ENCODE measurements around the gene DGCR2. TPM values are rescaled to one million over a fixed set of nuclear protein-coding genes. Genes with fewer than 3 reads are reported as not detected.
"Not testable (repeated sequence)": the region's sequence is repeated elsewhere in the genome, so short reads cannot be mapped to it uniquely, and the experiment has no call there.

DGCR2 gene
- total RNA-seq, 1 donor from 2014 or later: 35.2 TPM

GRCh38 chr22:19027371-19028059 is 94.7 kb downstream of the DGCR2 start:
- intact Hi-C loops (cut with DNase I); DNase-seq (ENCODE audit: low spot score): not testable (repeated sequence)

- DNase-seq (ENCODE audit: low spot score); intact Hi-C loops (cut with DNase I): not testable (repeated sequence)
Measured at GRCh38 chr22:19026080-19026479, 96.1 kb downstream of the DGCR2 start.

GRCh38 chr22:19024956-19025489 is 97.2 kb downstream of the DGCR2 start:
- intact Hi-C loops (cut with DNase I); DNase-seq (ENCODE audit: low spot score): not testable (repeated sequence)

- intact Hi-C loops (cut with DNase I); DNase-seq (ENCODE audit: low spot score): not testable (repeated sequence)
Measured at GRCh38 chr22:19023931-19024330, 98.3 kb downstream of the DGCR2 start.

GRCh38 chr22:19022755-19023154 is 99.5 kb downstream of the DGCR2 start:
- intact Hi-C loops (cut with DNase I): no loop called here
- DNase-seq (ENCODE audit: low spot score): no peak

- intact Hi-C loops (cut with DNase I): no loop called here
- DNase-seq (ENCODE audit: low spot score): no peak
Measured at GRCh38 chr22:19019679-19020032, 102.6 kb downstream of the DGCR2 start.

GRCh38 chr22:19019029-19019678 is 103.1 kb downstream of the DGCR2 start:
- intact Hi-C loops (cut with DNase I): no loop called here
- DNase-seq (ENCODE audit: low spot score): no peak

- intact Hi-C loops (cut with DNase I): no loop called here
- DNase-seq (ENCODE audit: low spot score): no peak
Measured at GRCh38 chr22:19018256-19018655, 104.0 kb downstream of the DGCR2 start.

- DNase-seq (ENCODE audit: low spot score): no peak
- intact Hi-C loops (cut with DNase I): no loop called here
Measured at GRCh38 chr22:19016081-19016766, 106.0 kb downstream of the DGCR2 start.

- no peak for DNase-seq (ENCODE audit: low spot score)
- intact Hi-C loops (cut with DNase I): no loop called here
Measured at GRCh38 chr22:19014886-19015285, 107.3 kb downstream of the DGCR2 start.

- intact Hi-C loops (cut with DNase I); DNase-seq (ENCODE audit: low spot score): not testable (repeated sequence)
Measured at GRCh38 chr22:19013881-19014598, 108.2 kb downstream of the DGCR2 start.

- DNase-seq (ENCODE audit: low spot score); intact Hi-C loops (cut with DNase I): not testable (repeated sequence)
Measured at GRCh38 chr22:19013411-19013810, 108.8 kb downstream of the DGCR2 start.

GRCh38 chr22:19012308-19012986 is 109.8 kb downstream of the DGCR2 start:
- intact Hi-C loops (cut with DNase I): no loop called here
- no peak for DNase-seq (ENCODE audit: low spot score)

GRCh38 chr22:19011611-19012010 is 110.6 kb downstream of the DGCR2 start:
- DNase-seq (ENCODE audit: low spot score); intact Hi-C loops (cut with DNase I): not testable (repeated sequence)

- intact Hi-C loops (cut with DNase I): no loop called here
Measured at GRCh38 chr22:19011075-19011474, 111.1 kb downstream of the DGCR2 start.

GRCh38 chr22:19005905-19006304 is 116.3 kb downstream of the DGCR2 start:
- intact Hi-C loops (cut with DNase I): no loop called here
- no peak for DNase-seq (ENCODE audit: low spot score)

More at GRCh38 chr22:19011075-19011474, 111.1 kb downstream of the DGCR2 start:
- DNase-seq (ENCODE audit: low spot score): no peak

- no peak for DNase-seq (ENCODE audit: low spot score)
- intact Hi-C loops (cut with DNase I): no loop called here
Measured at GRCh38 chr22:19004471-19004870, 117.7 kb downstream of the DGCR2 start.

- intact Hi-C loops (cut with DNase I): no loop called here
- DNase-seq (ENCODE audit: low spot score): no peak
Measured at GRCh38 chr22:19003508-19003907, 118.7 kb downstream of the DGCR2 start.

- DNase-seq (ENCODE audit: low spot score): no peak
Measured at GRCh38 chr22:19002684-19003038, 119.6 kb downstream of the DGCR2 start.

More at GRCh38 chr22:19002684-19003038, 119.6 kb downstream of the DGCR2 start:
- intact Hi-C loops (cut with DNase I): no loop called here
